NB4 (cell line): ENCODE measurements around the gene MAP2K3.

ENCODE experiments used
- MAX ChIP-seq: IDR thresholded peaks from 2 replicates; pipeline ENCODE4 v1.6.1; 2011; ENCODE audit warnings: low read depth, low read length
- POLR2A ChIP-seq: IDR thresholded peaks from 2 replicates; pipeline ENCODE4 v1.6.1; 2011; ENCODE audit warnings: mild to moderate bottlenecking; ENCODE audit not compliant: insufficient read length; ENCODE audit errors: extremely low read depth
- TF ChIP-seq, protein P1 (sequence below): IDR thresholded peaks from one replicate; pipeline ENCODE4 v1.5.1; 2012; ENCODE audit warnings: low read depth, low read length

DNA sequence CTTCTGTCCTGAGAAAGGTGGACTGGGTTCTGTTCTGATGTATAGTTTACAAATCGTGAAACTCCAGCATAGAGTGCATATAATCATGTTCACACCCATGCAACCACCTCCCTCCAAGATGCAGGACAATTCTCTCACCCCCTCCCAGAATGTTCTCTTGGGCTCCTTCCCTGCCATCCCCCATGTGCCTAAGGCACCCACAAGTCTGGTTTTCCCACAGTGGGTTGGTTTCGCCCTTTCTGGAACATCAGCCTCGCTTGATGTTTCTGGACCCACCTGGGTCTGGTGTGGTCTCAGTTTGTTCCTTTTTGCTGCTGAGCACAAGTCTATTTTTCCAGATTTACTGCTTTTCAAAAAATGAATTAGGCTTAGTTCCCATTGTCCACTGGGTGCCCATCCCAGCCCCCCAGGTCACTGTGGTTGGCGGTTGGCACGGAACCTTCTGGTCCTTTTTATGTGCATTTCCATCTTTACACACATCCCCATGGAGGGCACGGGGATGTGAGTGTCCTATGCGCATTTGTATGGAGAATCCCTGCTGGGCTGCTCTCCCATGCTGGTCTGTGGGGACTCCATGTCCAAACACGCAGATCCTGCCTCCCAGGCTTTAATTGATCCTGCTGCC, 19.0 kb downstream of the MAP2K3 start:
- TF ChIP-seq, protein P1, sequence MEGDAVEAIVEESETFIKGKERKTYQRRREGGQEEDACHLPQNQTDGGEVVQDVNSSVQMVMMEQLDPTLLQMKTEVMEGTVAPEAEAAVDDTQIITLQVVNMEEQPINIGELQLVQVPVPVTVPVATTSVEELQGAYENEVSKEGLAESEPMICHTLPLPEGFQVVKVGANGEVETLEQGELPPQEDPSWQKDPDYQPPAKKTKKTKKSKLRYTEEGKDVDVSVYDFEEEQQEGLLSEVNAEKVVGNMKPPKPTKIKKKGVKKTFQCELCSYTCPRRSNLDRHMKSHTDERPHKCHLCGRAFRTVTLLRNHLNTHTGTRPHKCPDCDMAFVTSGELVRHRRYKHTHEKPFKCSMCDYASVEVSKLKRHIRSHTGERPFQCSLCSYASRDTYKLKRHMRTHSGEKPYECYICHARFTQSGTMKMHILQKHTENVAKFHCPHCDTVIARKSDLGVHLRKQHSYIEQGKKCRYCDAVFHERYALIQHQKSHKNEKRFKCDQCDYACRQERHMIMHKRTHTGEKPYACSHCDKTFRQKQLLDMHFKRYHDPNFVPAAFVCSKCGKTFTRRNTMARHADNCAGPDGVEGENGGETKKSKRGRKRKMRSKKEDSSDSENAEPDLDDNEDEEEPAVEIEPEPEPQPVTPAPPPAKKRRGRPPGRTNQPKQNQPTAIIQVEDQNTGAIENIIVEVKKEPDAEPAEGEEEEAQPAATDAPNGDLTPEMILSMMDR: no peak
- TF ChIP-seq POLR2A (no peak), MAX (no peak)
